Heart right ventricle (tissue), 16 donors: ENCODE measurements around the gene ZNRF4. TPM values are rescaled to one million over a fixed set of nuclear protein-coding genes. Genes with fewer than 3 reads are reported as not detected.

ENCODE experiments used
- ATAC-seq, 8 donors: fragments of 200-7000 bp; cut with Tn5 transposase; one replicate each; pipeline ENCODE4 v1.9.1; 2020; ENCODE audit warnings: mild to moderate bottlenecking in 8 of 8, moderate library complexity in 8 of 8, moderate number of reproducible peaks in 1 of 8
- DNase-seq, 2 donors: peaks; one replicate each; pipeline ENCODE4 v3.0.0-alpha.2; 2020
- H3K27ac ChIP-seq, 10 donors: fragments of 200-600 bp; sonication (generic) in 2 of 10; one replicate each; pipeline versions ENCODE4 v1.5.0 to v1.8.0; 2020 to 2022; ENCODE audit warnings: mild to moderate bottlenecking in 3 of 10
- H3K27me3 ChIP-seq, 7 donors: fragments of 200-600 bp; one replicate each; pipeline ENCODE4 v1.8.0; 2021 to 2022; ENCODE audit warnings: mild to moderate bottlenecking in 2 of 7
- H3K36me3 ChIP-seq, 9 donors: fragments of 200-600 bp; sonication (generic) in 1 of 9; one replicate each; pipeline versions ENCODE4 v1.5.0 to v1.8.0; 2020 to 2022; ENCODE audit warnings: mild to moderate bottlenecking in 2 of 9
- H3K4me1 ChIP-seq, 9 donors: fragments of 200-600 bp; sonication (generic) in 1 of 9; one replicate each; pipeline versions ENCODE4 v1.5.0 to v1.8.0; 2020 to 2022; ENCODE audit warnings: mild to moderate bottlenecking in 4 of 9
- H3K4me3 ChIP-seq, 10 donors: fragments of 200-600 bp; sonication (generic) in 2 of 10; one replicate each; pipeline versions ENCODE4 v1.5.0 to v1.8.0; 2020 to 2022; ENCODE audit warnings: mild to moderate bottlenecking in 7 of 10, moderate library complexity in 2 of 10
- H3K9me3 ChIP-seq, 11 donors: fragments of 200-600 bp in 10 of 11; sonication (generic) in 2 of 11; one replicate each; pipeline versions ENCODE4 v1.5.0 to v1.8.0; 2013 to 2022; ENCODE audit warnings: mild to moderate bottlenecking in 2 of 11, control low read depth in 1 of 11, moderate library complexity in 1 of 11
- CTCF ChIP-seq, 9 donors: fragments of 200-600 bp; sonication (generic) in 2 of 9; IDR thresholded peaks; one replicate each; pipeline versions ENCODE4 v1.5.0 to v1.8.0; 2021 to 2022; ENCODE audit warnings: antibody characterized with exemption in 9 of 9, mild to moderate bottlenecking in 5 of 9, moderate library complexity in 1 of 9
- WGBS, 2 donors: extraction: QIAGEN DNeasy Blood & Tissue Kit; methylation state at CpG; one replicate each; pipeline ENCODE4 v1.1.7; 2013; ENCODE audit warnings: inconsistent platforms in 1 of 2; 5-methylcytosine and 5-hydroxymethylcytosine counted together
- intact Hi-C, 10 donors: fragments of 100-400 bp; cut with DNase I; formaldehyde crosslinking; loops; one replicate each; pipeline versions ENCODE4 v1.11.1 to v1.14.2; 2022
- polyA plus RNA-seq, 2 donors: library from polyadenylated mRNA; stranded (reverse); fragments of 200-250 nt; gene quantifications; one replicate each; pipeline ENCODE4 v1.2.3, GENCODE V29; 2013
- total RNA-seq, 10 donors: library from RNA; stranded (reverse); fragmentation: NEBNext Ultra II Directional in 3 of 10; extraction: Animal tissue kit (Norgen Biotek cat#: 25700) in 3 of 10; gene quantifications; one replicate each; pipeline versions ENCODE4 v1.2.1 to v1.2.4, GENCODE V29; 2021 to 2023
- donor health status: Arrhythmogenic right ventricular cardiomyopathy.
- donor health status: ischemic (EF 13 %, LVEDD 7.1; RV severe dilation, severe dysfunction).
- donor health status: healthy with polysubstance abuse.
- donor health status: DM: no; HTN: yes; CAD: no.
- donor health status: DM: no; HTN: no; CAD: no.
- donor health status: ischemic (EF 25% LVEDD 6.9; RV normal size, moderate dysfunction).
- donor health status: ischemic (EF 25% LVEDD 5.7; RV mildly dilated, moderate dysfunction).
- donor health status: healthy.
- donor health status: DM: yes; HTN: yes; CAD: no.
- donor health status: Ischemic cardiomyopathy.
- donor health status: ischemic (EF 35%, LVEDD 5.7; RV mildly dilated, moderate dysfunction).
- donor health status: nonischemic (EF 11% LVEDD 7.7; RV severe dilation, severe dysfunction).
- donor health status: DM: yes; HTN: yes; CAD: no.
- donor health status: PGD.
- donor health status: ischemic (EF 29% LVEDD 5.4; RV normal size, mild dysfunction).
- donor health status: nonischemic (EF 23%, LVEDD 6.1; RV moderate dilation, normal function).

Gene ZNRF4
- total and polyA plus RNA-seq, 12 donors, result not detected

- Histone ChIP-seq H3K27ac (no peak overlapping the region), H3K27me3 (peaks cover 0 to 79% (median 59%) of the 10 kb centered on the region in 7 donors), H3K9me3 (no peaks in the 10 kb centered on the region), H3K4me3 (no peak overlapping the region), H3K36me3 (no peaks in the 10 kb centered on the region), H3K4me1 (no peaks in the 10 kb centered on the region)
- intact Hi-C loops, result no loop called here
- DNase-seq (no peak), ATAC-seq (no peak)
- 56 to 57% methylated on average over 29 of the region's 29 CpGs for WGBS, 2 donors
- no peak for TF ChIP-seq CTCF (IDR thresholded peaks at IDR 0.05)
Measured at GRCh38 chr19:5417495-5418436, 37.5 kb upstream of the ZNRF4 start.

GRCh38 chr19:5418677-5419076 lies 36.5 kb upstream of the ZNRF4 start:
- WGBS, 2 donors, result 65 to 71% methylated on average over 6 of the region's 6 CpGs
- H3K4me3 ChIP-seq, result no peak overlapping the region
- no peaks in the 10 kb centered on the region for H3K4me1 ChIP-seq
- ATAC-seq (no peak), DNase-seq (no peak)
- H3K9me3 ChIP-seq, result no peaks in the 10 kb centered on the region
- H3K27ac ChIP-seq, result no peak overlapping the region
- no peak for TF ChIP-seq CTCF (IDR thresholded peaks at IDR 0.05)
- intact Hi-C loops, result no loop called here
- no peaks in the 10 kb centered on the region for H3K36me3 ChIP-seq
- peaks cover 0 to 70% (median 59%) of the 10 kb centered on the region in 7 donors for H3K27me3 ChIP-seq

- no peaks in the 10 kb centered on the region for H3K4me1 ChIP-seq
- H3K36me3 ChIP-seq, result no peaks in the 10 kb centered on the region
- no peaks in the 10 kb centered on the region for H3K9me3 ChIP-seq
- DNase-seq (no peak), ATAC-seq (no peak)
- TF ChIP-seq CTCF (IDR thresholded peaks at IDR 0.05), result no peak
- no peak overlapping the region for H3K27ac ChIP-seq
- peaks cover 0 to 77% (median 67%) of the 10 kb centered on the region in 7 donors for H3K27me3 ChIP-seq
- no peak overlapping the region for H3K4me3 ChIP-seq
- intact Hi-C loops, result no loop called here
- 25 to 32% methylated on average over 7 of the region's 7 CpGs for WGBS, 2 donors
Measured at GRCh38 chr19:5420953-5421352, 34.3 kb upstream of the ZNRF4 start.

- no peak for ATAC-seq
- intact Hi-C loops, result no loop called here
- H3K4me3 ChIP-seq, result no peak overlapping the region
- no peaks in the 10 kb centered on the region for H3K9me3 ChIP-seq
- H3K36me3 ChIP-seq, result no peaks in the 10 kb centered on the region
- H3K27me3 ChIP-seq, result peaks cover 0 to 81% (median 55%) of the 10 kb centered on the region in 7 donors
- 38 to 52% methylated on average over 1 of the region's 1 CpG for WGBS, 2 donors
- DNase-seq, result no peak
- no peaks in the 10 kb centered on the region for H3K4me1 ChIP-seq
- no peak for TF ChIP-seq CTCF (IDR thresholded peaks at IDR 0.05)
- H3K27ac ChIP-seq, result no peak overlapping the region
Measured at GRCh38 chr19:5423567-5424125, 31.6 kb upstream of the ZNRF4 start.
